ENCODE measurements around the gene ELSPBP1.

ELSPBP1 gene

DNA sequence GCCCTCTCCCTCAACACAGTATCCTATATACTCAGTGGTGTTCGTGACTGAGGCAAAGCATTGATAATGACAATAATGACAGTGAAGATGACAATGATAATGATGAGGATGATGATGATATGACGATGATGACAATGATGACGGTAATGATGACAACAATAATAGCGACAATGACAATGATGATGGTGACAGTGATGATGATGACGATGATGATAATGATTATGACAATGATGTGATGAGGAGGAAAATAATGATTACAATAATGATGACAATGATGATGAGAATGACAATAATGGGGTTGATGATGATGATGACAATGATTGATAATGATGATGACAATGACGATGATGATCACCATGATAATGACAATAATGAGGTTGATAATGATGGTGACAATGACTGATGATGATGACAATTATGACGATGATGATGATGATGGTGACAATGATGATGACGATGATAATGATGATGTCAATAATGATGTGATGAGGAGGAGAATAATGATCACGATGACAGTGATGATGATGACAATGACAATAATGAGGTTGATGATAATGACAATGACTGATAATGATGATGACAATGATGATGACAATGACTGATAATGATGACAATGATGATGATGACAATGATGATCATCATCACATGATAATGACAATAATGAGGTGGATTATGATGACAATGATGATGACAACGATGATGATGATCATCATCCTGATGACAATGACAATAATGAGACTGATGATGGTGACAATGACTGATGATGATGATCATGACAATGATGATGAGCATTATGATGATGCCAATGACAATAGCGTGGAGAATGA lies 16.7 kb downstream of the ELSPBP1 start:
- Histone ChIP-seq H3K9me3 (ENCODE audit: control insufficient read depth, low read length) (no peaks in the 10 kb centered on the region), H3K4me1 (ENCODE audit: control insufficient read depth, insufficient read depth, low read length) (no peaks in the 10 kb centered on the region), H3K4me3 (ENCODE audit: low read length) (no peak overlapping the region), H3K36me3 (ENCODE audit: control insufficient read depth, insufficient read depth, low read length) (no peaks in the 10 kb centered on the region), H3K27me3 (ENCODE audit: control insufficient read depth, insufficient read depth, low read length) (no peaks in the 10 kb centered on the region), H3K9ac (ENCODE audit: low read length) (no peak overlapping the region)

DNA sequence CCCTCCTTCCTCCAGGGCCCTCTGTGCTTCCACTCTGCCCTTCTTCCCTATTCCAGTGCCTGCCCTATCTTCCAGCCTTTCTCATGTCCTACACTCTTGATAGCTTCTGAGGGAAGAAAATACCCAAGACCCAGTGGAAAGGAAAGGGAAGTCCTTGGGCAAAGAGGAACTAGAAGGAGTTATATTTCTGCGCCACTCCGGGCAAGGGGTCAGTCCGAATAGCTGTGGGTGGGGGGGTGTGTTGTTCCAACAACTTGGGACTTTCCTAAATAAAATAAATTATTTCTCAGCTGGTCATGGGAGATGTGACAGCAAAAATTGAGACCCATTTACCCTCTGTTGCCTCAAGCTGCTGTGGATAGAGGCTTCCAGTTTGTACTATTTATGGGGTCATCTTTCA lies 26.3 kb downstream of the ELSPBP1 start:
- Histone ChIP-seq H3K4me3 (ENCODE audit: low read length) (no peak overlapping the region), H3K4me1 (ENCODE audit: control insufficient read depth, insufficient read depth, low read length) (no peaks in the 10 kb centered on the region), H3K27me3 (ENCODE audit: control insufficient read depth, insufficient read depth, low read length) (no peaks in the 10 kb centered on the region), H3K9ac (ENCODE audit: low read length) (no peak overlapping the region), H3K9me3 (ENCODE audit: control insufficient read depth, low read length) (no peaks in the 10 kb centered on the region), H3K36me3 (ENCODE audit: control insufficient read depth, insufficient read depth, low read length) (no peaks in the 10 kb centered on the region)

DNA sequence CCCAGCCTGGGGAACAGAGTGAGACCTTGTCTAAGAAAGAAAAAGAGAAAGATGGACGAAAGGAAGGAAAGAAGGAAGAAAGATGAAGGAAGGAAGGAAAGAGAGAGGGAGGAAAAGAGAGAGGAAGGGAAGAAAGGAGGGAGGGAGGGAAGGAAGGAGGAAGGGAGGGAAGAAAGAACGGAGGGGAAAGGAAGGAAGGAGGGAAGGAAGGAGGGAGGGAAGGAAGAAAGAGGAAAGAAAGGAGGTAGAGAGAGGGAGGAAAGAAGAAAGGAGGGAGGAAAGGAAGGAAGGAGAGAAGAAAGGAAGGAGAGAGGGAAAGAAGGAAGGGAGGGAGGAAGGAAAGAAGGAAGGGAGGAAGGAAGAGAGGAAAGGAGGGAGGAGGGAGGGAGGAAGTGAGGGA lies 28.6 kb downstream of the ELSPBP1 start:
- Histone ChIP-seq H3K36me3 (ENCODE audit: control insufficient read depth, insufficient read depth, low read length) (no peaks in the 10 kb centered on the region), H3K27me3 (ENCODE audit: control insufficient read depth, insufficient read depth, low read length) (no peaks in the 10 kb centered on the region), H3K4me1 (ENCODE audit: control insufficient read depth, insufficient read depth, low read length) (no peaks in the 10 kb centered on the region), H3K4me3 (ENCODE audit: low read length) (no peak overlapping the region), H3K9ac (ENCODE audit: low read length) (no peak overlapping the region), H3K9me3 (ENCODE audit: control insufficient read depth, low read length) (no peaks in the 10 kb centered on the region)

DNA sequence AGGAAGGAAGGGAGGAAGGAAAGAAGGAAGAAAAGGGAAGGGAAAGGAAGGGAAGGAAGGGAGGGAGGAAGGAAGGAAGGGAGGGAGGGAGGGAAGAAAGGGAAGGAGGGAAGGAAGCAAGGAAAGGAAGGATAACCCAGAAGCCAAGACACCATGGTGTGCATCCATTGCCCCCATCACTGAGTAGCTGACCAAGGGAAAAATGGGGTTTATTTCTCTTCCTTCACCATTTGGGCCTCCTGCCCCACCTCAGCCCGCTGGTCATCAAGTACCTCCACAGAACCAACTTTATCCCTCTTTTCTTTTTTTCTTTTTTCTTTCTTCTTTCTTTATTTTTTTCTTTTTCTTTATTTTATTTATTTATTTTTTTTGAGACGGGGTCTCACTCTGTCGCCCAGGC lies 29.1 kb downstream of the ELSPBP1 start:
- Histone ChIP-seq H3K4me1 (ENCODE audit: control insufficient read depth, insufficient read depth, low read length) (no peaks in the 10 kb centered on the region), H3K27me3 (ENCODE audit: control insufficient read depth, insufficient read depth, low read length) (no peaks in the 10 kb centered on the region), H3K36me3 (ENCODE audit: control insufficient read depth, insufficient read depth, low read length) (no peaks in the 10 kb centered on the region), H3K9ac (ENCODE audit: low read length) (no peak overlapping the region), H3K9me3 (ENCODE audit: control insufficient read depth, low read length) (no peaks in the 10 kb centered on the region), H3K4me3 (ENCODE audit: low read length) (no peak overlapping the region)

DNA sequence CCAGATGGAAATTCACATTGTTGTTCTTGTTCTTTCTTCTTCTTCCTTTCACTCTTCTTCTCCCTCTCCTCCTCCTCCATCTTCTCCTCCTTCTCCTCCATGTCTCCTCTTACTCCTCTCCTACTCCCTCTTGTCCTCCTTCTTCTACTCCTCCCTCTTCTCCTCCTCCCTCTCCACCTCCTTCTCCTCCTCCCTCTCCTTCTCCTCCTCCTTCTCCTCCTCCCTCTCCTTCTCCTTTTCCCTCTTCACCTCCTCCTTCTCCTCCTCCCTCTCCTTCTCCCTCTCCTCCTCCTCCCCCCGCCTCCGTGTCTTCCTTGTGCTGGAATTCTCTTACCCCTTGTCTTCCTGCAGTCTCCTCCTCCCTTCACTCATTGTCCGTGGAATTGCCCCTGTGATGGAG lies 31.0 kb downstream of the ELSPBP1 start:
- Histone ChIP-seq H3K27me3 (ENCODE audit: control insufficient read depth, insufficient read depth, low read length) (no peaks in the 10 kb centered on the region), H3K36me3 (ENCODE audit: control insufficient read depth, insufficient read depth, low read length) (no peaks in the 10 kb centered on the region), H3K9me3 (ENCODE audit: control insufficient read depth, low read length) (no peaks in the 10 kb centered on the region), H3K4me1 (ENCODE audit: control insufficient read depth, insufficient read depth, low read length) (no peaks in the 10 kb centered on the region), H3K9ac (ENCODE audit: low read length) (no peak overlapping the region), H3K4me3 (ENCODE audit: low read length) (no peak overlapping the region)

DNA sequence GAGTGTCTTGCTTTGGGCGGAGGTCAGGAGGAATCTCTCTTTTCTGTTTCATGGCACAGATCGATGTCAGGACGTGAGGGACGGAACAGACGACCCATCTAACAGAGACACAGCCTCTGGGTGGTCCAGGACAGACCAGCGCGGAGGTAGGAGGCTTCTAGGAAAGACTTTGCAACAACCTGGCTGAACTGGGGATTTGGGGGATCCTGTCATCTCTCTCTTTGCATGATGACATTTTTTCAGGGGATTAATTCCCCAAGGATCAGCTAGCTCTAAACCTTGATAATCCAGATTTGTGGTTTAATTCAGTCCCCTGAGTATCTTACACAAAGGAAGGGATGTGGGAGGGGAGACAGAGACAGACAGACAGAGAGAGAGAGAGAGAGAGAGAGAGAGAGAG lies 35.0 kb downstream of the ELSPBP1 start:
- Histone ChIP-seq H3K4me3 (ENCODE audit: low read length) (no peak overlapping the region), H3K9me3 (ENCODE audit: control insufficient read depth, low read length) (no peaks in the 10 kb centered on the region), H3K9ac (ENCODE audit: low read length) (no peak overlapping the region), H3K36me3 (ENCODE audit: control insufficient read depth, insufficient read depth, low read length) (no peaks in the 10 kb centered on the region), H3K27me3 (ENCODE audit: control insufficient read depth, insufficient read depth, low read length) (no peaks in the 10 kb centered on the region), H3K4me1 (ENCODE audit: control insufficient read depth, insufficient read depth, low read length) (no peaks in the 10 kb centered on the region)

DNA sequence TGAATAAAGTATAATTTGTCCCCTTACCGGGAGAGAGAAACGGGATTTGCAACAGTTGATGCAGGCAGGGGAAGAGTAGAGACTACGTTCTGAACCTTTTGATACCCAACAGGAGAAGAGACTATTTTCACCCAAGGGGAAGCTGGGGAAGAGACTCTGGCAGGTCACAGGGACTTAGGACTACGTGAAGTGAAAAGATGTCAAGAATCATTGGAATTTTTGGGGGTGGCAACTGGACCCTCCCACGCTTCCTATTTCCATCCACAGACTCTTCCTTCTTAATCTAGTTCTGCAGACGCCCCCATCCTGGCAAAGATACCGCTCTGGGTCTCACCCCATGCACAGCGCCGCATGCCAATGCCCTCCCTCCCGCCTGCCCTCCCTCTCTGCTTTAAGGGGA lies 35.6 kb downstream of the ELSPBP1 start:
- Histone ChIP-seq H3K4me1 (ENCODE audit: control insufficient read depth, insufficient read depth, low read length) (no peaks in the 10 kb centered on the region), H3K9me3 (ENCODE audit: control insufficient read depth, low read length) (no peaks in the 10 kb centered on the region), H3K9ac (ENCODE audit: low read length) (no peak overlapping the region), H3K36me3 (ENCODE audit: control insufficient read depth, insufficient read depth, low read length) (no peaks in the 10 kb centered on the region), H3K27me3 (ENCODE audit: control insufficient read depth, insufficient read depth, low read length) (no peaks in the 10 kb centered on the region), H3K4me3 (ENCODE audit: low read length) (no peak overlapping the region)

DNA sequence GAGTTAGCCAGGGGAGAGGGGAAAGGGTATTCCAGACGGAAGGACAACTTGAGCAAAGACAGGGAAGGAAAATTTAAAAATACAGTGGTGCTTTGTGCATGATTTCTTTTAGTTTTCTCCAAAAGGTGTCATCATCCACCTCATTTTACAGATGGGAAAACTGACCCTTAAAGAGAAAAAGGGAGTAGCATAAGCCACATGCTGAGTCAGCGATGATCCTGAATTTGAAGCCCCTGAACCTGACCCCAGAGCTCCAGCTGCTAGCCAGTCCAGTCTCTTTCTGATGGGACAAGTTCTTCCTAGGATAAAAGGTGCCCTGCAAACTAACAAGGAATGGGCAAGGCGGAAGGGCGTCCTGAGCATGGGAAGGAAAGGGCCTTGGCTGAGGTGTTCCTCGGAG lies 39.2 kb downstream of the ELSPBP1 start:
- Histone ChIP-seq H3K4me1 (ENCODE audit: control insufficient read depth, insufficient read depth, low read length) (no peaks in the 10 kb centered on the region), H3K9me3 (ENCODE audit: control insufficient read depth, low read length) (no peaks in the 10 kb centered on the region), H3K27me3 (ENCODE audit: control insufficient read depth, insufficient read depth, low read length) (no peaks in the 10 kb centered on the region), H3K36me3 (ENCODE audit: control insufficient read depth, insufficient read depth, low read length) (no peaks in the 10 kb centered on the region), H3K9ac (ENCODE audit: low read length) (no peak overlapping the region), H3K4me3 (ENCODE audit: low read length) (no peak overlapping the region)

DNA sequence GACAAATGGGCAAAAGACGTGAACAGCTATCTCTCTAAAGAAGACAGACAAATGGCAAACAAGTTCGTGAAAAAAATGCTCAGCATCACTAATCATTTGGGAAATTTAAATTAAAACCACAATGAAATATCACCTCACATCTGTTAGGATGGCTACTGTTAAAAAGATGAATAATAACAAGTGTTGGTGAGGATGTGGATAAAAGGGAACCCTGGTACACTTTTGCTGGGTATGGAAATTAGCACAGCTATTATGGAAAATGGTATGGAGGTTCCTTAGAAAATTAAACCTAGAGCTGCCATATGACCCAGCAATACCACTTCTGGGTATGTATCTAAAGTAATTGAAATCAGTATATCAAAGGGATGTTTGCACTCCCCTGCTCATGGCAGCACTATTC lies 42.3 kb downstream of the ELSPBP1 start:
- H3K27me3 ChIP-seq (ENCODE audit: control insufficient read depth, insufficient read depth, low read length) = no peaks in the 10 kb centered on the region

DNA sequence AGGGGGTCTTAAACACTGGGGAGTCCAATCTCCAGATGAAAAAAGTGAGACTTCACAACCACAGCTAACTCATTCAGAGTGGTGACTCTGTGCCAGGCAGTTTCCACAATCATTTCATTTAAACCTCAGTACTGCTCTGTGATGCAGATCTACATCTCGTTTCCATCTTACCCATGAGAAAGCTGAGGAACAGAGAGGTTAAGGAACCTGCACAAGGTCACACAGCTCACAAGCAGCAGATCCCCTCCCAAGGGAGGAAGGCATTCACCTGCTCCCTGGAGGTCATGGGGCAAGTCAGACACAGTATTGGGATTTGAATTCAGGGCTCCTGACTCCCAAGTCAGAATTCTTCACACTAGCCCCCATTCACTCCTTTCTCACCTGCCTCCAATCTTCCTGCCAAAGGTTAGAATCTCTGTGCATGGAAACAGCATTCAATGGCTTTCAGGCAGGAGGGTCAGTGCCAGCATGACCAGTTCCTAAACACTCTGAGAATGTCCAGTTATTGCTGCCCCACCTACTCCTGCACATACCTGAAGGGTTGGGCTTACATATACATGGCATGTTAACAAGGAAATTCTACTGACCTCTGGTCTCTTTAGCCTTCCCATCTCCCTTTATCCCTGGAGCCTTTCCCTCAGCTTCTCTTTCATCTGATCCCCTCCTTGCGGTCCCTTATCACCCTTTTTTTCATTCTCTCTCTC lies 47.6 kb downstream of the ELSPBP1 start:
- H3K36me3 ChIP-seq (ENCODE audit: control insufficient read depth, insufficient read depth, low read length) = no peaks in the 10 kb centered on the region
- no peaks in the 10 kb centered on the region for H3K4me1 ChIP-seq (ENCODE audit: control insufficient read depth, insufficient read depth, low read length)
- H3K27me3 ChIP-seq (ENCODE audit: control insufficient read depth, insufficient read depth, low read length) = no peaks in the 10 kb centered on the region
- no peak overlapping the region for H3K9ac ChIP-seq (ENCODE audit: low read length)
- no peaks in the 10 kb centered on the region for H3K9me3 ChIP-seq (ENCODE audit: control insufficient read depth, low read length)
- no peak overlapping the region for H3K4me3 ChIP-seq (ENCODE audit: low read length)

More for the DNA sequence above, 42.3 kb downstream of the ELSPBP1 start:
- Histone ChIP-seq H3K9me3 (ENCODE audit: control insufficient read depth, low read length) (no peaks in the 10 kb centered on the region), H3K4me1 (ENCODE audit: control insufficient read depth, insufficient read depth, low read length) (no peaks in the 10 kb centered on the region), H3K4me3 (ENCODE audit: low read length) (no peak overlapping the region), H3K36me3 (ENCODE audit: control insufficient read depth, insufficient read depth, low read length) (no peaks in the 10 kb centered on the region), H3K9ac (ENCODE audit: low read length) (no peak overlapping the region)

DNA sequence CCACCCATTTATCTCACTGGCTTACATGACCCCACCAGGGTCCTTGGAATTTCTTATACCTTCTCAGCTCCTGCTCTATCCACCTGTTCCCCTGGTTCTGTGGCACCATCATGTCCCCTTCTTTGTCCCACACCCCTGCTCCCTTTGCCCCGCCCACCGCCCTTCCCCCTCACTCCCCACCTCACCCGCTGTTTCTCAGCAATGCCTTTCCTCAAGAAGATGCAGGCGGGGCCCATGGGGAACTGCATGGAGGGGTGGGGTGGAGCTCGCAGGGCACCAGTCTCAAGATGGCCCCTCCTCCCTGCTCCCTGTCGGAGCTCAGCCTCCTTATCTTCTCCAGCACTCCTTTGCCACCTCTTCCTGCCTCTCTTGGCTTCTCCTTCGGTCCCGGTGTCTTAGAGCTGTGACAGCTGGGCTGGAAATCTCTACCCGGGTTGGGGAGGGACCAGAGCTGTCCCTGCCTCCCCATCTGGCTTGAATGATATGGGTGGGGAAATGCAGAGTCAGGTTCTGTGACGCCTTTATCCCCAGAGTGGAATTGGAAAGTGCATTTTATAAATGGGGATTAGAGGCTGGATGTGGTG lies 49.3 kb downstream of the ELSPBP1 start, which contains the start of gene CABP5:
Gene CABP5 (minus strand): TSS at position 405 of the 584 bp plus-strand sequence. CDS start 157 bp downstream, at position 248.
- H3K4me3 ChIP-seq (ENCODE audit: low read length) = no peak within 1 kb of the TSS
- no peaks in the 10 kb centered on the region for H3K4me1 ChIP-seq (ENCODE audit: control insufficient read depth, insufficient read depth, low read length)
- no peaks in the 10 kb centered on the region for H3K27me3 ChIP-seq (ENCODE audit: control insufficient read depth, insufficient read depth, low read length)
- no peaks in the 10 kb centered on the region for H3K9me3 ChIP-seq (ENCODE audit: control insufficient read depth, low read length)
- no peaks in the 10 kb centered on the region for H3K36me3 ChIP-seq (ENCODE audit: control insufficient read depth, insufficient read depth, low read length)
- H3K9ac ChIP-seq (ENCODE audit: low read length) = no peak within 1 kb of the TSS

DNA sequence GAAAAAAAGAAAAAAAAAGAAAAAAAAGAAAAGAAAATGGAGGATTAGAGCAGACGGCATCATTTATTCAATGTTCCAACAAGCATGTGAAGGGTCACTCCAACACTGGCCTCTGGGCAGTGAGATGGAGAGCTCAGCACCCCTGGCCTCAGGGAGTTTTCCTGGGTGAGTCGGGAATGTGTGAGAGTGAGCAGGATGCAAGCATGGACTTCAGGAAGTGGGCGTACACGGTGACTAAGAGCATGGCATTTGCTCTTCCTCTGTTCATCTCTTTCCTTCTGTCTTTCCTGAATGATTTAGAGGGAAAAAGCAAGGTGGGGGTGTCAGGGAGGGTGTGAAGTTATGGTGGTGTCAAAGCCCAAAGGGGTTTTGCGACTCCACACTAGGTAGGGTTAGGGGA lies 50.1 kb downstream of the ELSPBP1 start:
- H3K27me3 ChIP-seq (ENCODE audit: control insufficient read depth, insufficient read depth, low read length) = no peaks in the 10 kb centered on the region
- no peaks in the 10 kb centered on the region for H3K9me3 ChIP-seq (ENCODE audit: control insufficient read depth, low read length)

More for the DNA sequence above, 50.1 kb downstream of the ELSPBP1 start:
- Histone ChIP-seq H3K9ac (ENCODE audit: low read length) (no peak overlapping the region), H3K36me3 (ENCODE audit: control insufficient read depth, insufficient read depth, low read length) (no peaks in the 10 kb centered on the region), H3K4me3 (ENCODE audit: low read length) (no peak overlapping the region), H3K4me1 (ENCODE audit: control insufficient read depth, insufficient read depth, low read length) (no peaks in the 10 kb centered on the region)
